Measurements from ENCODE around the gene INTS15. TPM values are rescaled to one million over a fixed set of nuclear protein-coding genes. Genes with fewer than 3 reads are reported as not detected.

INTS15 gene
- total RNA-seq, 1 experiment from 2014 or later = 35.0 TPM

DNA sequence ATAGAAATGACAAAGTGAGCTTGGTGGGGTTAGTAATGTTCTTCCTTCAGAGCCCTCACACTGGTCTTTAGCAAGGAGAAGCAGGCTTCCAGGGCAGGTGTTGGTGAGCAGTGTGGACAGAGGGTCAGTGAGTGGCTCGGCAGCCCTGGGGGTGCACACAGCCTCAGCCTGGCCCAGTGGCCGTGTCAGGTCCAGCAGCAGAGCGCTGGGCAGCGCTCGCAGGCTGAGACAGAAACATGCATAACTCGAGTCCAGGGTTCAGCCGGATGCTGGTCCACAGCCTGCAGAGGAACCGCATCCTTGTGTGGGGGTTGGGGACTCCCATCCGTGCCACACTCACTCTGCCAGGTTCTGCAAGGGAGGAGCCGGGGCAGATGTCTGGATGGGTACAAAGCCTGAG lies 14.6 kb downstream of the INTS15 start:
- Mint-ChIP-seq H3K27me3 (ENCODE audit: unreplicated experiment) (no peaks in the 10 kb centered on the region), H3K9me3 (ENCODE audit: low read depth, unreplicated experiment) (no peaks in the 10 kb centered on the region), H3K4me3 (ENCODE audit: low read depth, unreplicated experiment) (no peak overlapping the region), H3K36me3 (ENCODE audit: insufficient read depth, unreplicated experiment) (peaks cover 51% of the 10 kb centered on the region), H3K4me1 (ENCODE audit: low read depth, unreplicated experiment) (no peaks in the 10 kb centered on the region), H3K27ac (ENCODE audit: unreplicated experiment) (no peak overlapping the region)
- no TSS peak for BruUV-seq (replicated peaks)
- DNase-seq = no peak
- intact Hi-C loops (cut with micrococcal nuclease; ENCODE audit: unreplicated experiment) = no loop called here
- TF ChIP-seq, protein P1, sequence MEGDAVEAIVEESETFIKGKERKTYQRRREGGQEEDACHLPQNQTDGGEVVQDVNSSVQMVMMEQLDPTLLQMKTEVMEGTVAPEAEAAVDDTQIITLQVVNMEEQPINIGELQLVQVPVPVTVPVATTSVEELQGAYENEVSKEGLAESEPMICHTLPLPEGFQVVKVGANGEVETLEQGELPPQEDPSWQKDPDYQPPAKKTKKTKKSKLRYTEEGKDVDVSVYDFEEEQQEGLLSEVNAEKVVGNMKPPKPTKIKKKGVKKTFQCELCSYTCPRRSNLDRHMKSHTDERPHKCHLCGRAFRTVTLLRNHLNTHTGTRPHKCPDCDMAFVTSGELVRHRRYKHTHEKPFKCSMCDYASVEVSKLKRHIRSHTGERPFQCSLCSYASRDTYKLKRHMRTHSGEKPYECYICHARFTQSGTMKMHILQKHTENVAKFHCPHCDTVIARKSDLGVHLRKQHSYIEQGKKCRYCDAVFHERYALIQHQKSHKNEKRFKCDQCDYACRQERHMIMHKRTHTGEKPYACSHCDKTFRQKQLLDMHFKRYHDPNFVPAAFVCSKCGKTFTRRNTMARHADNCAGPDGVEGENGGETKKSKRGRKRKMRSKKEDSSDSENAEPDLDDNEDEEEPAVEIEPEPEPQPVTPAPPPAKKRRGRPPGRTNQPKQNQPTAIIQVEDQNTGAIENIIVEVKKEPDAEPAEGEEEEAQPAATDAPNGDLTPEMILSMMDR (IDR thresholded peaks at IDR 0.05; ENCODE audit: unreplicated experiment) = no peak
- CTCF ChIA-PET = no interaction called here

DNA sequence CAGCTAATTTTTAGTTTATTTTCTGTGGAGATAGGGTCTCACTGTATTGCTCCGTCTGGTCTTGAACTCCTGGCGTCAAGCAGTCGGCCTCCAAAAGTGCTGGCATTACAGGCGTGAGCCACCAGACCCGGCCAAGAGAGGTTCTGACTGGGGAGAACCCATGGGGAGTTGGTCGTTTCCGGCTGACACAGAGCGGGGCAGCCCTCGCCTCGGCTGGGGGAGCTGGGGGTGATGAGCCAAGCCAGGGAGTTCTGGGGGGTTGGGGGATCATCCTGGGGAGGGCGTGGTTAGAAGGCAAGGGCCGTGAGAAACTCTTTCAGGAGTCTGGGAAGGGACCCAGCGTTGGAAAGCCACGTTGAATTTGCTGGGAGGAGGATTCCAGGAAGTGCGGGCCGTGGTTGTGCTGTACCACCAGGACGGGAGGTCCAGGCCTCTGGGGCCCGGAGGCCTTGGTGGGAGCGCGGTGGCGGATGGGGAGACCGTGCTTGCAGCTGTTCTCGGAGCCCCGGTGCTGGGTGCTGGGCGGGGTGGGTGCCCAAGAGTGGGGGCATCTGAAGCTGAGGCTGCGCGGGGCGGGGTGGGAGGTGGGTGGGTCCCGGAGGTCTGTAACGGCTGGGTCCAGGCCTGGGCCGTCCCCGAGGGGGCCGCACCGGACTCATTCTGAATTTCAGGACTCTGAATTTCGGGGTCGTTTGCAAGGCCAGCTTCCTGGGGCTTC lies 17.2 kb downstream of the INTS15 start:
- Mint-ChIP-seq H3K27ac (ENCODE audit: unreplicated experiment) (no peak overlapping the region), H3K4me1 (ENCODE audit: low read depth, unreplicated experiment) (no peaks in the 10 kb centered on the region), H3K36me3 (ENCODE audit: insufficient read depth, unreplicated experiment) (peaks cover 37% of the 10 kb centered on the region), H3K27me3 (ENCODE audit: unreplicated experiment) (peaks cover under 1% of the 10 kb centered on the region), H3K4me3 (ENCODE audit: low read depth, unreplicated experiment) (no peak overlapping the region), H3K9me3 (ENCODE audit: low read depth, unreplicated experiment) (no peaks in the 10 kb centered on the region)
- TF ChIP-seq, protein P1 (IDR thresholded peaks at IDR 0.05; ENCODE audit: unreplicated experiment) = no peak
- CTCF ChIA-PET = no interaction called here
- intact Hi-C loops (cut with micrococcal nuclease; ENCODE audit: unreplicated experiment) = no loop called here
- BruUV-seq (replicated peaks) = no TSS peak
- no peak for DNase-seq

- peaks cover 31% of the 10 kb centered on the region for H3K36me3 Mint-ChIP-seq (ENCODE audit: insufficient read depth, unreplicated experiment)
- no TSS peak for BruUV-seq (replicated peaks)
- H3K27ac Mint-ChIP-seq (ENCODE audit: unreplicated experiment) = no peak overlapping the region
- no peak overlapping the region for H3K4me3 Mint-ChIP-seq (ENCODE audit: low read depth, unreplicated experiment)
- no peak for DNase-seq
- intact Hi-C loops (cut with micrococcal nuclease; ENCODE audit: unreplicated experiment) = no loop called here
- CTCF ChIA-PET = no interaction called here
- H3K4me1 Mint-ChIP-seq (ENCODE audit: low read depth, unreplicated experiment) = no peaks in the 10 kb centered on the region
- H3K9me3 Mint-ChIP-seq (ENCODE audit: low read depth, unreplicated experiment) = no peaks in the 10 kb centered on the region
- H3K27me3 Mint-ChIP-seq (ENCODE audit: unreplicated experiment) = peaks cover 7% of the 10 kb centered on the region
- TF ChIP-seq, protein P1 (IDR thresholded peaks at IDR 0.05; ENCODE audit: unreplicated experiment) = no peak
Observed at GRCh38 chr7:6607651-6608051, 17.8 kb downstream of the INTS15 start.

- Mint-ChIP-seq H3K4me3 (ENCODE audit: low read depth, unreplicated experiment) (no peak overlapping the region), H3K36me3 (ENCODE audit: insufficient read depth, unreplicated experiment) (peaks cover 27% of the 10 kb centered on the region), H3K27me3 (ENCODE audit: unreplicated experiment) (peaks cover 11% of the 10 kb centered on the region), H3K4me1 (ENCODE audit: low read depth, unreplicated experiment) (no peaks in the 10 kb centered on the region), H3K9me3 (ENCODE audit: low read depth, unreplicated experiment) (no peaks in the 10 kb centered on the region), H3K27ac (ENCODE audit: unreplicated experiment) (no peak overlapping the region)
- TF ChIP-seq, protein P1 (IDR thresholded peaks at IDR 0.05; ENCODE audit: unreplicated experiment) = no peak
- intact Hi-C loops (cut with micrococcal nuclease; ENCODE audit: unreplicated experiment) = no loop called here
- no TSS peak for BruUV-seq (replicated peaks)
- CTCF ChIA-PET = interaction anchor here (0.6 kb wide), 1 partner anchor 959 kb away, joined by 5 read pairs; the partner anchor contains the start of gene MIOS
- no peak for DNase-seq
Observed at GRCh38 chr7:6608081-6608480, 18.3 kb downstream of the INTS15 start.

Data from Calu3 (cell line).